Panc1 (cell line): ENCODE data around the gene CLDN3.

Source experiments
- CTCF ChIP-seq: fragments of 450-650 bp; IDR thresholded peaks from 2 replicates; pipeline ENCODE4 v1.5.1; 2017; ENCODE audit warnings: mild to moderate bottlenecking
- POLR2AphosphoS5 ChIP-seq: IDR thresholded peaks from 2 replicates; pipeline ENCODE4 v1.6.1; 2012; ENCODE audit warnings: mild to moderate bottlenecking, low read depth, low read length, moderate library complexity
- SIN3A ChIP-seq: IDR thresholded peaks from 2 replicates; pipeline ENCODE4 v1.6.1; 2012; ENCODE audit warnings: low read depth, mild to moderate bottlenecking, low read length, moderate library complexity, borderline replicate concordance; ENCODE audit not compliant: insufficient read depth
- TF ChIP-seq, protein P1 (sequence below), 2 experiments: IDR thresholded peaks; 2 replicates each; pipeline ENCODE4 v1.6.1; 2011 to 2012; ENCODE audit warnings: low read depth in 2 of 2, control low read depth in 1 of 2, low read length in 1 of 2, mild to moderate bottlenecking in 1 of 2, moderate library complexity in 1 of 2; ENCODE audit not compliant: insufficient read depth in 1 of 2

DNA sequence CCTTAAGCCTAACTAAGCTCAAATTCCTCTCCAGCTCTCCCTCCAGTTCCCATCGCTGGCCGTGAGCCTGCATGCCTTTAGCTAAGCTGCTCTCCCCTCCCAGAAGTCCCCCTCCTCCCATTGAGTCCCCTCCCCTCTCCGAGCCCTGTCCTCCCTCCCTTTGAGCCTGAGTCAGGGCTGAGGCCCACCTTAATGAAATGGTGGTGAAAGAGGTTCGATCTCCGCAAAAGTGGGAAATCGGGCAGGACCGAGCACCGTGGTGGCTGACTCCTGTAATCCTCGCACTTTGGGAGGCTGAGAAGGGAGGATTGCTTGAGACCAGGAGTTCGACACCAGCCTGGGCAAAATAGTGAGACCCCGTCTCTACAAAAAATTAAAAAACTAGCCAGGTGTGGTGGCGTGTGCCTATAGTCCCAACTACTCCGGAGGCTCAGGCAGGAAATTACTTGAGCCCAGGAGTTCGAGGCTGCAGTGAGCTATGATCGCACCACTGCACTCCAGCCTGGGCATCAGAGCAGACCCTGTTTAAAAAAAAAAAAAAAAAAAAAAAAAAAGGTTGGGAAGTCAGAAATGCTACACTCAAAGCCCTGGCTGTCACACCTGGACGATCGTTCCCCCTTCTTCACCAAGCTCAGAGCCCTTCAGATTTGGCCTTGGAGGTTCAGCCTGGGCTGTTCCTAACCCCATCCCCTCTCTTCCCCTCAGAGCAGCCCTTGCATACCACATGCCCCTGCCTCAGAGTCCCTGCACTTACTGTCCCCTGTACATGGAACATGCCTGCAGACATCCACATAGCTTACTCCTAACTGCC, 995 bp upstream of the CLDN3 start:
- TF ChIP-seq, protein P1, sequence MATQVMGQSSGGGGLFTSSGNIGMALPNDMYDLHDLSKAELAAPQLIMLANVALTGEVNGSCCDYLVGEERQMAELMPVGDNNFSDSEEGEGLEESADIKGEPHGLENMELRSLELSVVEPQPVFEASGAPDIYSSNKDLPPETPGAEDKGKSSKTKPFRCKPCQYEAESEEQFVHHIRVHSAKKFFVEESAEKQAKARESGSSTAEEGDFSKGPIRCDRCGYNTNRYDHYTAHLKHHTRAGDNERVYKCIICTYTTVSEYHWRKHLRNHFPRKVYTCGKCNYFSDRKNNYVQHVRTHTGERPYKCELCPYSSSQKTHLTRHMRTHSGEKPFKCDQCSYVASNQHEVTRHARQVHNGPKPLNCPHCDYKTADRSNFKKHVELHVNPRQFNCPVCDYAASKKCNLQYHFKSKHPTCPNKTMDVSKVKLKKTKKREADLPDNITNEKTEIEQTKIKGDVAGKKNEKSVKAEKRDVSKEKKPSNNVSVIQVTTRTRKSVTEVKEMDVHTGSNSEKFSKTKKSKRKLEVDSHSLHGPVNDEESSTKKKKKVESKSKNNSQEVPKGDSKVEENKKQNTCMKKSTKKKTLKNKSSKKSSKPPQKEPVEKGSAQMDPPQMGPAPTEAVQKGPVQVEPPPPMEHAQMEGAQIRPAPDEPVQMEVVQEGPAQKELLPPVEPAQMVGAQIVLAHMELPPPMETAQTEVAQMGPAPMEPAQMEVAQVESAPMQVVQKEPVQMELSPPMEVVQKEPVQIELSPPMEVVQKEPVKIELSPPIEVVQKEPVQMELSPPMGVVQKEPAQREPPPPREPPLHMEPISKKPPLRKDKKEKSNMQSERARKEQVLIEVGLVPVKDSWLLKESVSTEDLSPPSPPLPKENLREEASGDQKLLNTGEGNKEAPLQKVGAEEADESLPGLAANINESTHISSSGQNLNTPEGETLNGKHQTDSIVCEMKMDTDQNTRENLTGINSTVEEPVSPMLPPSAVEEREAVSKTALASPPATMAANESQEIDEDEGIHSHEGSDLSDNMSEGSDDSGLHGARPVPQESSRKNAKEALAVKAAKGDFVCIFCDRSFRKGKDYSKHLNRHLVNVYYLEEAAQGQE (IDR thresholded peaks at IDR 0.05; ENCODE audit: insufficient read depth in 1 of 2, low read depth in 2 of 2, low read length in 1 of 2) = no peak
- TF ChIP-seq CTCF = no peak
- no peak for TF ChIP-seq POLR2AphosphoS5
- no peak for TF ChIP-seq SIN3A
